ENCODE measurements around the gene MBD3L2B.
"Not testable (repeated sequence)": the region's sequence is repeated elsewhere in the genome, so short reads cannot be mapped to it uniquely, and the experiment has no call there.

The MBD3L2B gene

DNA sequence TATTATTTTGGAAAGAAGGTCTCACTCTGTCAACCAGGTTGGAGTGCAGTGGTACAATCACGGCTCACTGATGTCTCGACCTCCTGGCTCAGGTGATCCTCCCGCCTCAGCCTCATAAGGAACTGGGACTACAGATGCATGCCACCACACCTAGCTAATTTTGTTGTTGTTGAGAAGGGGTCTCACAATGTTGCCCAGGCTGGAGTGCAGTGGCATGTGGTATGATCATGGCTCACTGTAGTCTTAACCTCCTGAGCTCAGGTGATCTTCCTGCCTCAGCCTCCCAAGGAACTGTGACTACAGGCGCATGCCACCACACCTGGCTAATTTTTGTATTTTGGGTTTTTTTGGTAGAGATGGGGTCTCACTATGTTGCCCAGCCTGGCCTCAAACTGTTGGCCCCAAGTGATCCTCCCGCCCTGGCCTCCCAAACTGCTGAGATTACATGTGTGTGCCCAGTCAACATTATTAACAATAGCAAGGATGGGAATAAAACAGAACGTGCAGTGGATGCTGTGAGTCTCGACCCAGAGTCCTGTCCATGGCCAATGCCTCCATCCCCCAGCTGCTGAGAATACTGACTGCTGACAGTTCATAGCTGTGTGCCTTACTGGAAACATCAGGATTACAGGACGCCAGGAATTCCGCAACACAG, 42.7 kb upstream of the MBD3L2B start:
- H3K27me3 ChIP-seq (replicated peaks; ENCODE audit: insufficient read depth, low read length), result peaks cover 17% of the 10 kb centered on the region; the same call in 1 of the 2 replicates
- no peak for DNase-seq
- H3K9ac ChIP-seq (ENCODE audit: low read length), result no peak overlapping the region

DNA sequence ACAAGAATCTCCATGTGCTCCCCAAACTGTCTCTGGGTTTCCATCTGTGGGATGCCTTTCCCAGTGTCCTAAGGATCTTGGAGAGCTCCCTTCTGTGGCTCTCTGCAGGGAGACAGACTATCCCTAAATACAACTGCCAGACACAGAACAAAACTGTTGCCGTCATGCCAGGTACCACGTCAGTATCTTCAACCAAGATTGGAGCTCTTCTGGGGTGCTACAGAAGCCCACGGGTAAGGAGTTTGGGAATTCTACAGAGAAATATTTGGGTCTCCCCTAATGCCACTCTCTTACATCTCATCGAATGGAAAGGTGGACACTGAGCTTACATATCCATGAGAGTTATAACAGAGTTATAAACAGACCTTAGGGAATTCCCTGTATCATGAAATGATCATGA, 42.1 kb upstream of the MBD3L2B start:
- Histone ChIP-seq H3K9me3 (replicated peaks; ENCODE audit: insufficient read depth, low read length) (no peaks in the 10 kb centered on the region), H4K20me1 (ENCODE audit: insufficient read depth, low read length) (no peaks in the 10 kb centered on the region), H3K36me3 (replicated peaks; ENCODE audit: insufficient read depth, low read length) (no peaks in the 10 kb centered on the region), H3K79me2 (ENCODE audit: low read length) (no peaks in the 10 kb centered on the region), H3K4me2 (ENCODE audit: low read depth, low read length) (no peak overlapping the region), H3F3A (ENCODE audit: insufficient read depth, low read length) (no peaks in the 10 kb centered on the region), H3K27me3 (replicated peaks; ENCODE audit: insufficient read depth, low read length) (peaks cover 17% of the 10 kb centered on the region; the same call in 1 of the 2 replicates), H3K9ac (ENCODE audit: low read length) (no peak overlapping the region), H2AFZ (ENCODE audit: low read length) (no peak overlapping the region), H3K9me2 (replicated peaks; ENCODE audit: insufficient read depth, low read length) (no peaks in the 10 kb centered on the region), H3K27ac (ENCODE audit: low read length) (no peak overlapping the region), H3K4me1 (ENCODE audit: low read length) (no peaks in the 10 kb centered on the region), H3K4me3 (ENCODE audit: low read length) (no peak overlapping the region)
- DNase-seq, result no peak
- TF ChIP-seq EZH2 (optimal IDR thresholded peaks at IDR 0.05; ENCODE audit: low read depth, low read length), result no peak
- TF ChIP-seq EZH2phosphoT487 (IDR thresholded peaks at IDR 0.05; ENCODE audit: low read length), result no peak
- TF ChIP-seq, protein P1, sequence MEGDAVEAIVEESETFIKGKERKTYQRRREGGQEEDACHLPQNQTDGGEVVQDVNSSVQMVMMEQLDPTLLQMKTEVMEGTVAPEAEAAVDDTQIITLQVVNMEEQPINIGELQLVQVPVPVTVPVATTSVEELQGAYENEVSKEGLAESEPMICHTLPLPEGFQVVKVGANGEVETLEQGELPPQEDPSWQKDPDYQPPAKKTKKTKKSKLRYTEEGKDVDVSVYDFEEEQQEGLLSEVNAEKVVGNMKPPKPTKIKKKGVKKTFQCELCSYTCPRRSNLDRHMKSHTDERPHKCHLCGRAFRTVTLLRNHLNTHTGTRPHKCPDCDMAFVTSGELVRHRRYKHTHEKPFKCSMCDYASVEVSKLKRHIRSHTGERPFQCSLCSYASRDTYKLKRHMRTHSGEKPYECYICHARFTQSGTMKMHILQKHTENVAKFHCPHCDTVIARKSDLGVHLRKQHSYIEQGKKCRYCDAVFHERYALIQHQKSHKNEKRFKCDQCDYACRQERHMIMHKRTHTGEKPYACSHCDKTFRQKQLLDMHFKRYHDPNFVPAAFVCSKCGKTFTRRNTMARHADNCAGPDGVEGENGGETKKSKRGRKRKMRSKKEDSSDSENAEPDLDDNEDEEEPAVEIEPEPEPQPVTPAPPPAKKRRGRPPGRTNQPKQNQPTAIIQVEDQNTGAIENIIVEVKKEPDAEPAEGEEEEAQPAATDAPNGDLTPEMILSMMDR (IDR thresholded peaks at IDR 0.05; ENCODE audit: low read length), result no peak

More for the DNA sequence above, 42.7 kb upstream of the MBD3L2B start:
- H3K9me3 ChIP-seq (replicated peaks; ENCODE audit: insufficient read depth, low read length), result no peaks in the 10 kb centered on the region
- TF ChIP-seq, protein P1 (IDR thresholded peaks at IDR 0.05; ENCODE audit: low read length), result no peak
- TF ChIP-seq EZH2phosphoT487 (IDR thresholded peaks at IDR 0.05; ENCODE audit: low read length) (no peak), EZH2 (optimal IDR thresholded peaks at IDR 0.05; ENCODE audit: low read depth, low read length) (no peak)
- H3K4me1 ChIP-seq (ENCODE audit: low read length), result no peaks in the 10 kb centered on the region
- H3F3A ChIP-seq (ENCODE audit: insufficient read depth, low read length), result no peaks in the 10 kb centered on the region
- H3K27ac ChIP-seq (ENCODE audit: low read length), result no peak overlapping the region
- H2AFZ ChIP-seq (ENCODE audit: low read length), result no peak overlapping the region
- H3K9me2 ChIP-seq (replicated peaks; ENCODE audit: insufficient read depth, low read length), result no peaks in the 10 kb centered on the region
- H3K36me3 ChIP-seq (replicated peaks; ENCODE audit: insufficient read depth, low read length), result no peaks in the 10 kb centered on the region
- H3K4me2 ChIP-seq (ENCODE audit: low read depth, low read length), result no peak overlapping the region
- H3K4me3 ChIP-seq (ENCODE audit: low read length), result no peak overlapping the region
- no peaks in the 10 kb centered on the region for H3K79me2 ChIP-seq (ENCODE audit: low read length)
- H4K20me1 ChIP-seq (ENCODE audit: insufficient read depth, low read length), result no peaks in the 10 kb centered on the region

- not testable (repeated sequence) for H3K9me2 ChIP-seq (replicated peaks; ENCODE audit: insufficient read depth, low read length)
Observed at GRCh38 chr19:7059977-7060376, 38.7 kb upstream of the MBD3L2B start.

GRCh38 chr19:7058576-7058975, 37.3 kb upstream of the MBD3L2B start, which contains the start of gene MBD3L3:
MBD3L3 (minus strand) TSS chr19:7058676; CDS start chr19:7058605, 71 bp downstream.
- H3F3A ChIP-seq (ENCODE audit: insufficient read depth, low read length), result not testable (repeated sequence)

More at GRCh38 chr19:7059977-7060376, 38.7 kb upstream of the MBD3L2B start:
- not testable (repeated sequence) for H3K79me2 ChIP-seq (ENCODE audit: low read length); H2AFZ ChIP-seq (ENCODE audit: low read length); H3K9ac ChIP-seq (ENCODE audit: low read length); DNase-seq; H3K4me3 ChIP-seq (ENCODE audit: low read length); H3K9me3 ChIP-seq (replicated peaks; ENCODE audit: insufficient read depth, low read length); H3K4me1 ChIP-seq (ENCODE audit: low read length); H3K4me2 ChIP-seq (ENCODE audit: low read depth, low read length); H3F3A ChIP-seq (ENCODE audit: insufficient read depth, low read length); H3K27ac ChIP-seq (ENCODE audit: low read length); H3K36me3 ChIP-seq (replicated peaks; ENCODE audit: insufficient read depth, low read length); H4K20me1 ChIP-seq (ENCODE audit: insufficient read depth, low read length)
- peaks cover 14% of the 10 kb centered on the region; the same call in 1 of the 2 replicates for H3K27me3 ChIP-seq (replicated peaks; ENCODE audit: insufficient read depth, low read length)

GRCh38 chr19:7056371-7056770, 35.1 kb upstream of the MBD3L2B start:
- H3K9ac ChIP-seq (ENCODE audit: low read length); H3F3A ChIP-seq (ENCODE audit: insufficient read depth, low read length); H3K9me3 ChIP-seq (replicated peaks; ENCODE audit: insufficient read depth, low read length); DNase-seq; H3K36me3 ChIP-seq (replicated peaks; ENCODE audit: insufficient read depth, low read length); H3K9me2 ChIP-seq (replicated peaks; ENCODE audit: insufficient read depth, low read length); H3K79me2 ChIP-seq (ENCODE audit: low read length); H2AFZ ChIP-seq (ENCODE audit: low read length); H3K27ac ChIP-seq (ENCODE audit: low read length); H4K20me1 ChIP-seq (ENCODE audit: insufficient read depth, low read length); H3K4me2 ChIP-seq (ENCODE audit: low read depth, low read length); H3K4me1 ChIP-seq (ENCODE audit: low read length); H3K4me3 ChIP-seq (ENCODE audit: low read length): not testable (repeated sequence)
- peaks cover 11% of the 10 kb centered on the region for H3K27me3 ChIP-seq (replicated peaks; ENCODE audit: insufficient read depth, low read length)

More at GRCh38 chr19:7058576-7058975, 37.3 kb upstream of the MBD3L2B start, which contains the start of gene MBD3L3:
- not testable (repeated sequence) for H3K79me2 ChIP-seq (ENCODE audit: low read length); H3K27ac ChIP-seq (ENCODE audit: low read length); H3K9ac ChIP-seq (ENCODE audit: low read length); H3K27me3 ChIP-seq (replicated peaks; ENCODE audit: insufficient read depth, low read length); H3K4me2 ChIP-seq (ENCODE audit: low read depth, low read length); H3K4me1 ChIP-seq (ENCODE audit: low read length); H3K4me3 ChIP-seq (ENCODE audit: low read length); H3K9me3 ChIP-seq (replicated peaks; ENCODE audit: insufficient read depth, low read length); H4K20me1 ChIP-seq (ENCODE audit: insufficient read depth, low read length); DNase-seq; H3K9me2 ChIP-seq (replicated peaks; ENCODE audit: insufficient read depth, low read length); H3K36me3 ChIP-seq (replicated peaks; ENCODE audit: insufficient read depth, low read length); H2AFZ ChIP-seq (ENCODE audit: low read length)

GRCh38 chr19:7055679-7056078, 34.4 kb upstream of the MBD3L2B start:
- H3K79me2 ChIP-seq (ENCODE audit: low read length); H3K36me3 ChIP-seq (replicated peaks; ENCODE audit: insufficient read depth, low read length); H3K27ac ChIP-seq (ENCODE audit: low read length); DNase-seq; H3K4me1 ChIP-seq (ENCODE audit: low read length); H2AFZ ChIP-seq (ENCODE audit: low read length); H3F3A ChIP-seq (ENCODE audit: insufficient read depth, low read length); H3K9ac ChIP-seq (ENCODE audit: low read length); H3K4me2 ChIP-seq (ENCODE audit: low read depth, low read length); H3K4me3 ChIP-seq (ENCODE audit: low read length); H3K9me3 ChIP-seq (replicated peaks; ENCODE audit: insufficient read depth, low read length); H4K20me1 ChIP-seq (ENCODE audit: insufficient read depth, low read length); H3K9me2 ChIP-seq (replicated peaks; ENCODE audit: insufficient read depth, low read length): not testable (repeated sequence)
- peaks cover 12% of the 10 kb centered on the region for H3K27me3 ChIP-seq (replicated peaks; ENCODE audit: insufficient read depth, low read length)
